Measurements from ENCODE around the gene FNDC3B. TPM values are rescaled to one million over a fixed set of nuclear protein-coding genes. Genes with fewer than 3 reads are reported as not detected.
A peak's percentile ranks its signal among the peaks of the same experiment; 100 is the strongest.

The FNDC3B gene
- total RNA-seq, 1 donor, result 139 TPM

- H3K4me3 ChIP-seq (ENCODE audit: low read depth, low read length), result no peak overlapping the region
- no peak for TF ChIP-seq CTCF (IDR thresholded peaks at IDR 0.05; ENCODE audit: insufficient read depth, low read length)
- no peak for DNase-seq (ENCODE audit: low read depth)
Observed at GRCh38 chr3:172112078-172112733, 72.8 kb downstream of the FNDC3B start.

DNA sequence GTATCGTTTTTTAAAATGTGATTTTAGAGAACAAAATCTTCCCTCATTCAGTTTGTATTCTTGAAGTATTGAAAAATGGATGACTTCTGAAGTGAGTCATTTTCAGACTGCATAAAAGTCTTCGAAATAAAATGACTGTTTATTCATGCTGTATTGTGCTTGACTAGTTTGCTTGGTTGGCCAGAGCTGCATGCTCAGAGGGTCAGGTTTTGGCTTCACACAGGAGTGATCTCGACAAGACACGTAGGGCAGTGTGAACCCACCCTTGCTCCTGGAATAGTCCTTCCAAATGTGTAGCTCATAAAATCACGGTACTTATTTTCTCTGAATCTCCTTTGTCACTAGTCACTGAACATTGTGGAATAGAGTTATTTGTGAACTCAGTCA lies 73.3 kb downstream of the FNDC3B start:
- H3K4me3 ChIP-seq (ENCODE audit: low read depth, low read length), result no peak overlapping the region
- no peak for TF ChIP-seq CTCF (IDR thresholded peaks at IDR 0.05; ENCODE audit: insufficient read depth, low read length)
- peak; percentile 18 for DNase-seq (ENCODE audit: low read depth)

GRCh38 chr3:172113710-172114109 lies 74.3 kb downstream of the FNDC3B start:
- no peak overlapping the region for H3K4me3 ChIP-seq (ENCODE audit: low read depth, low read length)
- no peak for TF ChIP-seq CTCF (IDR thresholded peaks at IDR 0.05; ENCODE audit: insufficient read depth, low read length)

GRCh38 chr3:172115059-172115458 lies 75.7 kb downstream of the FNDC3B start:
- no peak for TF ChIP-seq CTCF (IDR thresholded peaks at IDR 0.05; ENCODE audit: insufficient read depth, low read length)
- no peak overlapping the region for H3K4me3 ChIP-seq (ENCODE audit: low read depth, low read length)
- DNase-seq (ENCODE audit: low read depth), result no peak

More at GRCh38 chr3:172113710-172114109, 74.3 kb downstream of the FNDC3B start:
- no peak for DNase-seq (ENCODE audit: low read depth)

- DNase-seq (ENCODE audit: low read depth), result no peak
- TF ChIP-seq CTCF (IDR thresholded peaks at IDR 0.05; ENCODE audit: insufficient read depth, low read length), result no peak
- no peak overlapping the region for H3K4me3 ChIP-seq (ENCODE audit: low read depth, low read length)
Observed at GRCh38 chr3:172115787-172116186, 76.4 kb downstream of the FNDC3B start.

DNA sequence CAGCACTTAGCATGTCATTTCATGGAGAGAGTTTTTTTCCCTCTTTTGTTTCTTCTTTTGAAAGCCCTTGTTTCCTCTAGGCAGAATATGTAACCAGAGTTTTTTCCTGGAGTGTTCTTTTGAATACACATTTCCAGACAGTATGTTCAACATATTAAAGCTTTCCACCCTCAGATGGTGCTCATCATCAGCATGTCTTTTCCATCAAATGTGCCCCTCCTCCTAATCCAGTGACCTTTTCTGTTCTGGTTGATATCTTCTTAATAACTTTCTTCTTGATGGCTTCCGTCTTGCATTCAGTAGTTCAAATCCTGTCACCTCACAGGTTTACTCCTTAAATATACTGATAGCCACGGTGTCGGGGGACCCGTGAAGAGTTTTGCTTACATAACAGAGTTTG lies 78.6 kb downstream of the FNDC3B start:
- no peak overlapping the region for H3K4me3 ChIP-seq (ENCODE audit: low read depth, low read length)
- TF ChIP-seq CTCF (IDR thresholded peaks at IDR 0.05; ENCODE audit: insufficient read depth, low read length), result no peak
- no peak for DNase-seq (ENCODE audit: low read depth)

All from fibroblast of the aortic adventitia (primary cell).